Measurements from ENCODE around the gene EPHX1.
"Not testable (repeated sequence)": the region's sequence is repeated elsewhere in the genome, so short reads cannot be mapped to it uniquely, and the experiment has no call there.

The EPHX1 gene

GRCh38 chr1:225881081-225881958 is 71.4 kb downstream of the EPHX1 start:
- peak; percentile 20 for DNase-seq (ENCODE audit: low spot score)

- peak; percentile 80 for DNase-seq (ENCODE audit: low spot score)
These were observed 72.2 kb downstream of the EPHX1 start, which contains the start of gene TMEM63A for GRCh38 chr1:225881959-225882693. Gene TMEM63A (minus strand): TSS chr1:225882380. CDS start chr1:225877580, 4,800 bp downstream.

- DNase-seq (ENCODE audit: low spot score): peak; percentile 18
These were observed 73.0 kb downstream of the EPHX1 start for GRCh38 chr1:225882694-225883615.

GRCh38 chr1:225883616-225884265 is 73.8 kb downstream of the EPHX1 start:
- no peak for DNase-seq (ENCODE audit: low spot score)

GRCh38 chr1:225885336-225885735 is 75.4 kb downstream of the EPHX1 start:
- DNase-seq (ENCODE audit: low spot score): no peak

GRCh38 chr1:225886159-225887029 is 76.5 kb downstream of the EPHX1 start:
- DNase-seq (ENCODE audit: low spot score): no peak

GRCh38 chr1:225887030-225887314 is 77.0 kb downstream of the EPHX1 start:
- DNase-seq (ENCODE audit: low spot score): no peak

GRCh38 chr1:225887554-225888288 is 77.8 kb downstream of the EPHX1 start:
- DNase-seq (ENCODE audit: low spot score): not testable (repeated sequence)

- no peak for DNase-seq (ENCODE audit: low spot score)
These were observed 78.5 kb downstream of the EPHX1 start for GRCh38 chr1:225888289-225888897.

- no peak for DNase-seq (ENCODE audit: low spot score)
These were observed 79.1 kb downstream of the EPHX1 start, which contains the start of gene LEFTY1 for GRCh38 chr1:225888898-225889601. Gene LEFTY1 (minus strand): TSS chr1:225889146. CDS start chr1:225889066, 80 bp downstream.

- DNase-seq (ENCODE audit: low spot score): no peak
These were observed 79.8 kb downstream of the EPHX1 start for GRCh38 chr1:225889743-225890142.

GRCh38 chr1:225890346-225891228 is 80.7 kb downstream of the EPHX1 start:
- no peak for DNase-seq (ENCODE audit: low spot score)

- DNase-seq (ENCODE audit: low spot score): no peak
These were observed 81.5 kb downstream of the EPHX1 start for GRCh38 chr1:225891229-225891972.

- no peak for DNase-seq (ENCODE audit: low spot score)
These were observed 82.4 kb downstream of the EPHX1 start for GRCh38 chr1:225892307-225892706.
